ENCODE results near the gene VSIG8. TPM values are rescaled to one million over a fixed set of nuclear protein-coding genes. Genes with fewer than 3 reads are reported as not detected.

The VSIG8 gene
- total and polyA plus RNA-seq, 9 of the 15 experiments (the other 6 are each of a cell fraction or from before 2014, with no cell fraction given) = not detected

DNA sequence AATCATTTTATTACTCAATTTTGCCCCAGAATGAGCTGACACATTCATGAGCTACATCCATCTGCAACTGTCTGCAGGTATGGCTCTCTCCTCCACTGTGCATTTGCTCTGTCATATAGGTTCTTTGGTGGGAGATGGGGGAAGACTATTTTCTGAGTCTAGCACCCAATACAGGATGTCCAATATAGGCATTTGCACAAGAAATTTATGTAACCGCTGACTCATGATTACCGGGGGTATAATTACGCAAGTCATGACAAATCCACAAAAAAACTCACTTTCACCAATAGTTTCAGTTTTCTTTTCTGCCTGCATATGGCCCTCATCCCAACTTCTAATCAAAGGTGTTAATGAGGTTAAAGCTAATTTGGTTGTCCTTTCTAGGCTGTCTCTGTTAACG is 17.5 kb upstream of the VSIG8 start (continued):
- TF ChIP-seq CEBPG (CRISPR knock-in tag; IDR thresholded peaks at IDR 0.05) (no peak), CEBPG (tag; conservative IDR thresholded peaks at IDR 0.05 in 1 of 2, IDR thresholded peaks at IDR 0.05 in 1 of 2) (peak; percentile 85 to 93), ATF7 (IDR thresholded peaks at IDR 0.05) (peak; percentile 28; the same call in 1 of the 2 replicates), MAFF (IDR thresholded peaks at IDR 0.05; ENCODE audit: low read length) (peak; percentile 91), CBX5 (IDR thresholded peaks at IDR 0.05; ENCODE audit: borderline replicate concordance, low read depth) (no peak), DPF2 (IDR thresholded peaks at IDR 0.05) (peak; percentile 69), BRF1 (IDR thresholded peaks at IDR 0.05; ENCODE audit: borderline replicate concordance, extremely low read depth, insufficient read length) (no peak), ZNF785 (CRISPR knock-in tag; IDR thresholded peaks at IDR 0.05) (no peak), POU5F1 (IDR thresholded peaks at IDR 0.05; ENCODE audit: borderline replicate concordance, low read depth, low read length, partially characterized antibody) (no peak), NRF1 (conservative IDR thresholded peaks at IDR 0.05 in 1 of 2, IDR thresholded peaks at IDR 0.05 in 1 of 2) (no peak), ZNF133 (CRISPR knock-in tag; IDR thresholded peaks at IDR 0.05) (no peak), POLR2G (IDR thresholded peaks at IDR 0.05; ENCODE audit: low read depth, low read length) (no peak), ILF3 (IDR thresholded peaks at IDR 0.05; ENCODE audit: borderline replicate concordance) (no peak), TCF7 (IDR thresholded peaks at IDR 0.05; ENCODE audit: borderline replicate concordance) (no peak), ZNF217 (CRISPR knock-in tag; IDR thresholded peaks at IDR 0.05) (no peak), SMAD1 (IDR thresholded peaks at IDR 0.05; ENCODE audit: low read depth, low read length, partially characterized antibody) (no peak), ETV1 (tag; conservative IDR thresholded peaks at IDR 0.05; ENCODE audit: low read depth) (no peak; the same call in 1 of the 2 replicates), FOXP4 (CRISPR knock-in tag; IDR thresholded peaks at IDR 0.05; ENCODE audit: borderline replicate concordance) (no peak), KAT8 (IDR thresholded peaks at IDR 0.05; ENCODE audit: low read depth) (no peak), ZNF79 (CRISPR knock-in tag; IDR thresholded peaks at IDR 0.05; ENCODE audit: low read depth) (no peak), HDAC6 (IDR thresholded peaks at IDR 0.05; ENCODE audit: low read depth, low read length) (no peak), PHB2 (IDR thresholded peaks at IDR 0.05; ENCODE audit: low read depth) (no peak)
- TF ChIP-seq, protein P1, sequence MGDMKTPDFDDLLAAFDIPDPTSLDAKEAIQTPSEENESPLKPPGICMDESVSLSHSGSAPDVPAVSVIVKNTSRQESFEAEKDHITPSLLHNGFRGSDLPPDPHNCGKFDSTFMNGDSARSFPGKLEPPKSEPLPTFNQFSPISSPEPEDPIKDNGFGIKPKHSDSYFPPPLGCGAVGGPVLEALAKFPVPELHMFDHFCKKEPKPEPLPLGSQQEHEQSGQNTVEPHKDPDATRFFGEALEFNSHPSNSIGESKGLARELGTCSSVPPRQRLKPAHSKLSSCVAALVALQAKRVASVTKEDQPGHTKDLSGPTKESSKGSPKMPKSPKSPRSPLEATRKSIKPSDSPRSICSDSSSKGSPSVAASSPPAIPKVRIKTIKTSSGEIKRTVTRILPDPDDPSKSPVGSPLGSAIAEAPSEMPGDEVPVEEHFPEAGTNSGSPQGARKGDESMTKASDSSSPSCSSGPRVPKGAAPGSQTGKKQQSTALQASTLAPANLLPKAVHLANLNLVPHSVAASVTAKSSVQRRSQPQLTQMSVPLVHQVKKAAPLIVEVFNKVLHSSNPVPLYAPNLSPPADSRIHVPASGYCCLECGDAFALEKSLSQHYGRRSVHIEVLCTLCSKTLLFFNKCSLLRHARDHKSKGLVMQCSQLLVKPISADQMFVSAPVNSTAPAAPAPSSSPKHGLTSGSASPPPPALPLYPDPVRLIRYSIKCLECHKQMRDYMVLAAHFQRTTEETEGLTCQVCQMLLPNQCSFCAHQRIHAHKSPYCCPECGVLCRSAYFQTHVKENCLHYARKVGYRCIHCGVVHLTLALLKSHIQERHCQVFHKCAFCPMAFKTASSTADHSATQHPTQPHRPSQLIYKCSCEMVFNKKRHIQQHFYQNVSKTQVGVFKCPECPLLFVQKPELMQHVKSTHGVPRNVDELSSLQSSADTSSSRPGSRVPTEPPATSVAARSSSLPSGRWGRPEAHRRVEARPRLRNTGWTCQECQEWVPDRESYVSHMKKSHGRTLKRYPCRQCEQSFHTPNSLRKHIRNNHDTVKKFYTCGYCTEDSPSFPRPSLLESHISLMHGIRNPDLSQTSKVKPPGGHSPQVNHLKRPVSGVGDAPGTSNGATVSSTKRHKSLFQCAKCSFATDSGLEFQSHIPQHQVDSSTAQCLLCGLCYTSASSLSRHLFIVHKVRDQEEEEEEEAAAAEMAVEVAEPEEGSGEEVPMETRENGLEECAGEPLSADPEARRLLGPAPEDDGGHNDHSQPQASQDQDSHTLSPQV (IDR thresholded peaks at IDR 0.05) = peak; percentile 39; the same call in 1 of the 2 replicates
- TF ChIP-seq, protein P2, sequence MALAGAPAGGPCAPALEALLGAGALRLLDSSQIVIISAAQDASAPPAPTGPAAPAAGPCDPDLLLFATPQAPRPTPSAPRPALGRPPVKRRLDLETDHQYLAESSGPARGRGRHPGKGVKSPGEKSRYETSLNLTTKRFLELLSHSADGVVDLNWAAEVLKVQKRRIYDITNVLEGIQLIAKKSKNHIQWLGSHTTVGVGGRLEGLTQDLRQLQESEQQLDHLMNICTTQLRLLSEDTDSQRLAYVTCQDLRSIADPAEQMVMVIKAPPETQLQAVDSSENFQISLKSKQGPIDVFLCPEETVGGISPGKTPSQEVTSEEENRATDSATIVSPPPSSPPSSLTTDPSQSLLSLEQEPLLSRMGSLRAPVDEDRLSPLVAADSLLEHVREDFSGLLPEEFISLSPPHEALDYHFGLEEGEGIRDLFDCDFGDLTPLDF (CRISPR knock-in tag; IDR thresholded peaks at IDR 0.05) = no peak

Measured in K562 (cell line).